Measurements from ENCODE around the gene SLC25A40.
"Not testable (repeated sequence)": the region's sequence is repeated elsewhere in the genome, so short reads cannot be mapped to it uniquely, and the experiment has no call there.

The SLC25A40 gene

GRCh38 chr7:87878208-87878735, 2.1 kb upstream of the SLC25A40 start:
- Mint-ChIP-seq H3K9me3 (no peaks in the 10 kb centered on the region), H3K4me1 (peaks cover 47% of the 10 kb centered on the region), H3K27me3 (no peaks in the 10 kb centered on the region), H3K4me3 (peak overlapping the region; percentile 81), H3K27ac (no peak overlapping the region), H3K36me3 (ENCODE audit: low read depth) (peaks cover 49% of the 10 kb centered on the region)
- DNase-seq = no peak
- no peak for ATAC-seq

- peaks cover 50% of the 10 kb centered on the region for H3K36me3 Mint-ChIP-seq (ENCODE audit: low read depth)
- ATAC-seq = no peak
- peaks cover 52% of the 10 kb centered on the region for H3K4me1 Mint-ChIP-seq
- H3K9me3 Mint-ChIP-seq = peaks cover 4% of the 10 kb centered on the region
- H3K4me3 Mint-ChIP-seq = peak overlapping the region; percentile 81
- H3K27me3 Mint-ChIP-seq = no peaks in the 10 kb centered on the region
- H3K27ac Mint-ChIP-seq = peak overlapping the region; percentile 92
- DNase-seq = no peak
These were observed 1.3 kb upstream of the SLC25A40 start for GRCh38 chr7:87877366-87878040.

GRCh38 chr7:87876869-87877234, 692 bp upstream of the SLC25A40 start:
- H3K9me3 Mint-ChIP-seq = peaks cover 10% of the 10 kb centered on the region
- H3K27ac Mint-ChIP-seq = peak overlapping the region; percentile 92
- peaks cover 52% of the 10 kb centered on the region for H3K36me3 Mint-ChIP-seq (ENCODE audit: low read depth)
- H3K4me1 Mint-ChIP-seq = peaks cover 52% of the 10 kb centered on the region
- H3K27me3 Mint-ChIP-seq = no peaks in the 10 kb centered on the region
- DNase-seq (peak; percentile 54), ATAC-seq (peak; percentile 7)
- H3K4me3 Mint-ChIP-seq = peak overlapping the region; percentile 81

GRCh38 chr7:87875151-87876039, 765 bp downstream of the SLC25A40 start:
- Mint-ChIP-seq H3K27me3 (no peaks in the 10 kb centered on the region), H3K36me3 (ENCODE audit: low read depth) (peaks cover 59% of the 10 kb centered on the region), H3K4me1 (peaks cover 47% of the 10 kb centered on the region), H3K27ac (peak overlapping the region; percentile 37), H3K9me3 (peaks cover 13% of the 10 kb centered on the region), H3K4me3 (peak overlapping the region; percentile 81)
- ATAC-seq = no peak
- no peak for DNase-seq

GRCh38 chr7:87874066-87874465, 2.1 kb downstream of the SLC25A40 start:
- peak overlapping the region; percentile 81 for H3K4me3 Mint-ChIP-seq
- H3K36me3 Mint-ChIP-seq (ENCODE audit: low read depth) = peaks cover 57% of the 10 kb centered on the region
- peaks cover 16% of the 10 kb centered on the region for H3K9me3 Mint-ChIP-seq
- H3K4me1 Mint-ChIP-seq = peaks cover 34% of the 10 kb centered on the region
- no peak for ATAC-seq
- no peak for DNase-seq
- peak overlapping the region; percentile 3 for H3K27ac Mint-ChIP-seq
- no peaks in the 10 kb centered on the region for H3K27me3 Mint-ChIP-seq

GRCh38 chr7:87873328-87873727, 2.8 kb downstream of the SLC25A40 start:
- H3K4me3 Mint-ChIP-seq, H3K27ac Mint-ChIP-seq, ATAC-seq, DNase-seq, H3K27me3 Mint-ChIP-seq: not testable (repeated sequence)
- peaks cover 59% of the 10 kb centered on the region for H3K36me3 Mint-ChIP-seq (ENCODE audit: low read depth)
- H3K9me3 Mint-ChIP-seq = peaks cover 16% of the 10 kb centered on the region
- peaks cover 28% of the 10 kb centered on the region for H3K4me1 Mint-ChIP-seq

- H3K9me3 Mint-ChIP-seq = peaks cover 19% of the 10 kb centered on the region
- DNase-seq (no peak), ATAC-seq (no peak)
- H3K4me1 Mint-ChIP-seq = peaks cover 23% of the 10 kb centered on the region
- no peak overlapping the region for H3K4me3 Mint-ChIP-seq
- peaks cover 61% of the 10 kb centered on the region for H3K36me3 Mint-ChIP-seq (ENCODE audit: low read depth)
- no peaks in the 10 kb centered on the region for H3K27me3 Mint-ChIP-seq
- no peak overlapping the region for H3K27ac Mint-ChIP-seq
These were observed 3.8 kb downstream of the SLC25A40 start for GRCh38 chr7:87872346-87872745.

GRCh38 chr7:87870471-87870870, 5.7 kb downstream of the SLC25A40 start:
- ATAC-seq = no peak
- H3K9me3 Mint-ChIP-seq = peaks cover 34% of the 10 kb centered on the region
- no peaks in the 10 kb centered on the region for H3K27me3 Mint-ChIP-seq
- no peak for DNase-seq
- peaks cover 77% of the 10 kb centered on the region for H3K36me3 Mint-ChIP-seq (ENCODE audit: low read depth)
- no peak overlapping the region for H3K27ac Mint-ChIP-seq
- peaks cover 23% of the 10 kb centered on the region for H3K4me1 Mint-ChIP-seq
- H3K4me3 Mint-ChIP-seq = no peak overlapping the region

GRCh38 chr7:87866533-87866932, 9.6 kb downstream of the SLC25A40 start:
- DNase-seq, H3K4me3 Mint-ChIP-seq, H3K27me3 Mint-ChIP-seq, H3K4me1 Mint-ChIP-seq, ATAC-seq, H3K27ac Mint-ChIP-seq: not testable (repeated sequence)
- Mint-ChIP-seq H3K9me3 (peaks cover 20% of the 10 kb centered on the region), H3K36me3 (ENCODE audit: low read depth) (peaks cover 72% of the 10 kb centered on the region)

- ATAC-seq (no peak), DNase-seq (no peak)
- no peaks in the 10 kb centered on the region for H3K27me3 Mint-ChIP-seq
- H3K4me3 Mint-ChIP-seq = no peak overlapping the region
- no peak overlapping the region for H3K27ac Mint-ChIP-seq
- H3K36me3 Mint-ChIP-seq (ENCODE audit: low read depth) = peaks cover 68% of the 10 kb centered on the region
- peaks cover 5% of the 10 kb centered on the region for H3K4me1 Mint-ChIP-seq
- peaks cover 20% of the 10 kb centered on the region for H3K9me3 Mint-ChIP-seq
These were observed 10.1 kb downstream of the SLC25A40 start for GRCh38 chr7:87866089-87866488.

- H3K36me3 Mint-ChIP-seq (ENCODE audit: low read depth) = peaks cover 36% of the 10 kb centered on the region
- no peak for ATAC-seq
- H3K4me3 Mint-ChIP-seq = no peak overlapping the region
These were observed 17.6 kb downstream of the SLC25A40 start for GRCh38 chr7:87858417-87859100.

GRCh38 chr7:87853237-87853864, 22.8 kb downstream of the SLC25A40 start:
- no peak for DNase-seq
- peak; percentile 69 for ATAC-seq
- Mint-ChIP-seq H3K27ac (no peak overlapping the region), H3K27me3 (no peaks in the 10 kb centered on the region), H3K9me3 (no peaks in the 10 kb centered on the region), H3K4me1 (peaks cover 25% of the 10 kb centered on the region), H3K4me3 (no peak overlapping the region), H3K36me3 (ENCODE audit: low read depth) (peaks cover 49% of the 10 kb centered on the region)

More at GRCh38 chr7:87858417-87859100, 17.6 kb downstream of the SLC25A40 start:
- no peaks in the 10 kb centered on the region for H3K27me3 Mint-ChIP-seq
- DNase-seq = no peak
- no peaks in the 10 kb centered on the region for H3K9me3 Mint-ChIP-seq
- H3K27ac Mint-ChIP-seq = peak overlapping the region; percentile 34
- H3K4me1 Mint-ChIP-seq = peaks cover 13% of the 10 kb centered on the region

- H3K4me1 Mint-ChIP-seq = peaks cover 21% of the 10 kb centered on the region
- no peak overlapping the region for H3K27ac Mint-ChIP-seq
- ATAC-seq (no peak), DNase-seq (no peak)
- peaks cover 45% of the 10 kb centered on the region for H3K36me3 Mint-ChIP-seq (ENCODE audit: low read depth)
- no peaks in the 10 kb centered on the region for H3K9me3 Mint-ChIP-seq
- no peak overlapping the region for H3K4me3 Mint-ChIP-seq
- no peaks in the 10 kb centered on the region for H3K27me3 Mint-ChIP-seq
These were observed 23.9 kb downstream of the SLC25A40 start for GRCh38 chr7:87852306-87852705.

Data from activated naive CD8-positive, alpha-beta T cell treated with anti-CD3 and anti-CD28 coated beads, Interleukin-2, amount 50 U/mL, for 24 hours (primary cell).